ENCODE measurements around the gene GLCCI1.

GLCCI1 gene

GRCh38 chr7:8134089-8134733, 165.6 kb downstream of the GLCCI1 start:
- peak; percentile 31 for DNase-seq

- no peak for DNase-seq
Measured at GRCh38 chr7:8135417-8135816, 166.8 kb downstream of the GLCCI1 start.

- DNase-seq, result no peak
Measured at GRCh38 chr7:8136051-8136730, 167.6 kb downstream of the GLCCI1 start.

All from CD4-positive, alpha-beta T cell treated with Interleukin-17A for 4 hours (primary cell).